H9 (cell line): ENCODE measurements around the gene SHISA8. TPM values are rescaled to one million over a fixed set of nuclear protein-coding genes. Genes with fewer than 3 reads are reported as not detected.

Source experiments
- DNase-seq: peaks from one replicate; pipeline ENCODE4 v3.0.0-alpha.2; 2017
- H2AFZ ChIP-seq: one replicate; pipeline ENCODE4 v1.6.1; 2013; ENCODE audit warnings: mild to moderate bottlenecking, low read length, control low read depth, moderate library complexity
- H2AK5ac ChIP-seq: 2 replicates; pipeline ENCODE4 v1.6.1; 2013; ENCODE audit warnings: low read length, control low read depth, mixed read lengths; ENCODE audit not compliant: insufficient read length
- H2BK120ac ChIP-seq: one replicate; pipeline ENCODE4 v1.6.1; 2013; ENCODE audit warnings: low read depth, mild to moderate bottlenecking, low read length, control low read depth, inconsistent platforms; ENCODE audit not compliant: poor library complexity, severe bottlenecking
- H2BK12ac ChIP-seq: 2 replicates; pipeline ENCODE4 v1.6.1; 2013; ENCODE audit warnings: low read length, control low read depth, mixed read lengths, low read depth; ENCODE audit not compliant: insufficient read length
- H2BK15ac ChIP-seq: 2 replicates; pipeline ENCODE4 v1.6.1; 2013; ENCODE audit warnings: low read depth, low read length, control low read depth
- H2BK20ac ChIP-seq: one replicate; pipeline ENCODE4 v1.6.1; 2013; ENCODE audit warnings: low read depth, mild to moderate bottlenecking, low read length, control low read depth, inconsistent platforms; ENCODE audit not compliant: poor library complexity, severe bottlenecking
- H2BK5ac ChIP-seq: 2 replicates; pipeline ENCODE4 v1.6.1; 2013; ENCODE audit warnings: low read length, control low read depth, mixed read lengths; ENCODE audit not compliant: insufficient read length
- H3K14ac ChIP-seq: 2 replicates; pipeline ENCODE4 v1.6.1; 2013; ENCODE audit warnings: low read length, control low read depth; ENCODE audit not compliant: insufficient read depth
- H3K18ac ChIP-seq: 2 replicates; pipeline ENCODE4 v1.6.1; 2013; ENCODE audit warnings: low read depth, mild to moderate bottlenecking, mixed read lengths, low read length, control low read depth; ENCODE audit not compliant: insufficient read length
- H3K23ac ChIP-seq: 2 replicates; pipeline ENCODE4 v1.6.1; 2013; ENCODE audit warnings: low read length, control low read depth, mixed read lengths, low read depth; ENCODE audit not compliant: insufficient read length
- H3K23me2 ChIP-seq: 2 replicates; pipeline ENCODE4 v1.6.1; 2013; ENCODE audit warnings: low read depth, mild to moderate bottlenecking, mixed read lengths, low read length, control low read depth; ENCODE audit not compliant: insufficient read length, poor library complexity, severe bottlenecking
- H3K27ac ChIP-seq: 2 replicates; pipeline ENCODE4 v1.5.1; 2013; ENCODE audit warnings: low read length, control low read depth, mixed read lengths, low read depth; ENCODE audit not compliant: insufficient read length
- H3K27me3 ChIP-seq: 2 replicates; pipeline ENCODE4 v1.6.1; 2013; ENCODE audit warnings: low read length, control low read depth, inconsistent platforms; ENCODE audit not compliant: insufficient read depth
- H3K4ac ChIP-seq: 2 replicates; pipeline ENCODE4 v1.6.1; 2013; ENCODE audit warnings: low read depth, mild to moderate bottlenecking, control low read depth, inconsistent platforms, low read length, moderate library complexity
- H3K4me1 ChIP-seq: 2 replicates; pipeline ENCODE4 v1.6.1; 2013; ENCODE audit warnings: low read length, control low read depth, inconsistent platforms; ENCODE audit not compliant: insufficient read depth
- H3K4me2 ChIP-seq: 2 replicates; pipeline ENCODE4 v1.6.1; 2013; ENCODE audit warnings: low read length, control low read depth, mixed read lengths; ENCODE audit not compliant: insufficient read length, insufficient read depth
- H3K56ac ChIP-seq: 2 replicates; pipeline ENCODE4 v1.6.1; 2013; ENCODE audit warnings: low read depth, mild to moderate bottlenecking, mixed read lengths, low read length, control low read depth; ENCODE audit not compliant: insufficient read length
- H3K79me1 ChIP-seq: 2 replicates; pipeline ENCODE4 v1.6.1; 2013; ENCODE audit warnings: low read depth, mild to moderate bottlenecking, moderate library complexity, low read length, control low read depth, inconsistent platforms; ENCODE audit not compliant: insufficient read depth, poor library complexity, severe bottlenecking
- H3K79me2 ChIP-seq: 2 replicates; pipeline ENCODE4 v1.6.1; 2013; ENCODE audit warnings: low read length, control low read depth, inconsistent platforms; ENCODE audit not compliant: insufficient read depth
- H3K9ac ChIP-seq: 2 replicates; pipeline ENCODE4 v1.6.1; 2013; ENCODE audit warnings: low read length, control low read depth, mixed read lengths; ENCODE audit not compliant: insufficient read length; ENCODE audit errors: extremely low read depth
- H3K9me3 ChIP-seq: one replicate; pipeline ENCODE4 v1.6.1; 2013; ENCODE audit warnings: low read depth, low read length, inconsistent platforms; ENCODE audit not compliant: control insufficient read depth
- H3T11ph ChIP-seq: one replicate; pipeline ENCODE4 v1.6.1; 2013; ENCODE audit warnings: mild to moderate bottlenecking, low read length, control low read depth, inconsistent platforms
- H4K20me1 ChIP-seq: one replicate; pipeline ENCODE4 v1.6.1; 2013; ENCODE audit not compliant: control insufficient read depth, insufficient read length, insufficient read depth
- H4K5ac ChIP-seq: 2 replicates; pipeline ENCODE4 v1.6.1; 2013; ENCODE audit warnings: low read depth, mild to moderate bottlenecking, mixed read lengths, low read length, control low read depth; ENCODE audit not compliant: insufficient read length
- H4K8ac ChIP-seq: replicated peaks from 2 replicates; pipeline ENCODE4 v1.6.1; 2013; ENCODE audit warnings: low read length, control low read depth, mixed read lengths, low read depth; ENCODE audit not compliant: insufficient read length
- H4K91ac ChIP-seq: 2 replicates; pipeline ENCODE4 v1.6.1; 2013; ENCODE audit warnings: low read depth, mild to moderate bottlenecking, moderate library complexity, mixed read lengths, low read length, control low read depth; ENCODE audit not compliant: insufficient read length
- H3K27ac Mint-ChIP-seq, 3 experiments: 2 replicates in 2 of 3; 3 replicates in 1 of 3; pipeline ENCODE4 v1.8.0; 2020 to 2021; ENCODE audit warnings: mixed read lengths in 3 of 3, mild to moderate bottlenecking in 1 of 3, moderate library complexity in 1 of 3
- H3K27me3 Mint-ChIP-seq: 2 replicates; pipeline ENCODE4 v1.8.0; 2021; ENCODE audit warnings: low read depth, mild to moderate bottlenecking, moderate library complexity, mixed read lengths
- H3K36me3 Mint-ChIP-seq, 3 experiments: 2 replicates in 2 of 3; 3 replicates in 1 of 3; pipeline ENCODE4 v1.8.0; 2020 to 2021; ENCODE audit warnings: low read depth in 3 of 3, mixed read lengths in 3 of 3; ENCODE audit not compliant: insufficient read depth in 1 of 3
- H3K4me1 Mint-ChIP-seq, 2 experiments: 2 replicates each; pipeline ENCODE4 v1.8.0; 2020; ENCODE audit warnings: mixed read lengths in 2 of 2
- H3K4me3 Mint-ChIP-seq, 2 experiments: 2 replicates in 1 of 2; 3 replicates in 1 of 2; pipeline ENCODE4 v1.8.0; 2020 to 2021; ENCODE audit warnings: mild to moderate bottlenecking in 2 of 2, mixed read lengths in 2 of 2, moderate library complexity in 1 of 2
- H3K9me3 Mint-ChIP-seq, 2 experiments: 2 replicates in 1 of 2; 3 replicates in 1 of 2; pipeline ENCODE4 v1.8.0; 2020; ENCODE audit warnings: mild to moderate bottlenecking in 2 of 2, mixed read lengths in 2 of 2, moderate library complexity in 1 of 2
- WGBS: extraction: QIAGEN DNeasy Blood & Tissue Kit; methylation state at CpG from one replicate; pipeline ENCODE4 v1.1.7; 2013; ENCODE audit warnings: missing lambda C conversion rate, low lambda C conversion rate, mixed read lengths; ENCODE audit not compliant: insufficient read length; ENCODE audit errors: extremely low coverage; 5-methylcytosine and 5-hydroxymethylcytosine counted together
- total RNA-seq: library from RNA; stranded (reverse); gene quantifications from 2 replicates; pipeline ENCODE4 v1.2.1, GENCODE V29; 2021
- TF ChIP-seq, protein P1 (sequence below): fragments of 200-600 bp; sonication (generic); conservative IDR thresholded peaks from 3 replicates; pipeline ENCODE4 v1.8.0; 2021; ENCODE audit warnings: antibody characterized with exemption, mild to moderate bottlenecking

SHISA8 gene
- total RNA-seq, 1 experiment from 2014 or later: 1.4 TPM

DNA sequence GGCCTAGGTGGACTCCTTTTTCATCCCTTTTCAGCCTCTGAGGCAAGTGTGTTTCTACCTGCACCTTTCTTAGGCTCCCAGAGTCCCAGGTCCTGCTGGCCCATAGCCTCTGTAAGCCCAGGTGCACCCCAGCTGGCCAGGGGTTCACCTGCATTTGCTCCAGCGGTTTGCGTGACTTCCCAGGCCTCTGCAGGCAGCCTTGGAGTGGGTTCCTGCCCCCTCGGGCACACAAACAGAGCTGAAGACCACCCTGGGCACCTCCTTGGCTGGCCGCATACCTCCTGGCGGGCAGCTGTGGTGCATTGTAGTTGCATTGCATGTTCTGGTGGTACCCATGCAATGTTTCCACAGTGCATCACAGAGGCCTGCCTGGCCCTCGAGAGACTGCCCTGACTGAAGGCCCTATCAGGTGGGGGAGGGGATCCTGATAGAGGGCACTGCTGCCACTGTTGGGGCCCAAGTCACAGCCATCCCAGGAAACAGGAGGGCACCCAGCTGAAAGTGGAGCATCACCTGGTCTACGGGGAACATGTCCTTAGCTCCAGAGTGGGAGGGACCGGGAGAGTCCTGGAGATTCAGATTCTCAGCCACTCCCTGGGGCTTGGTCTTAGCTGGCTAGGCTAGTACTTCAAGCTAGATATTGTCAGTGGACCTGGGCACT lies 14.1 kb downstream of the SHISA8 start:
- Histone ChIP-seq H3K9ac (no peak overlapping the region), H2BK15ac (no peak overlapping the region)
- WGBS: no CpG with 5 or more reads among the region's 8 CpGs

More for the DNA sequence above, 14.1 kb downstream of the SHISA8 start:
- H3K23ac ChIP-seq: no peak overlapping the region
- no peaks in the 10 kb centered on the region for H3K79me2 ChIP-seq
- no peaks in the 10 kb centered on the region for H3K9me3 Mint-ChIP-seq
- TF ChIP-seq, protein P1, sequence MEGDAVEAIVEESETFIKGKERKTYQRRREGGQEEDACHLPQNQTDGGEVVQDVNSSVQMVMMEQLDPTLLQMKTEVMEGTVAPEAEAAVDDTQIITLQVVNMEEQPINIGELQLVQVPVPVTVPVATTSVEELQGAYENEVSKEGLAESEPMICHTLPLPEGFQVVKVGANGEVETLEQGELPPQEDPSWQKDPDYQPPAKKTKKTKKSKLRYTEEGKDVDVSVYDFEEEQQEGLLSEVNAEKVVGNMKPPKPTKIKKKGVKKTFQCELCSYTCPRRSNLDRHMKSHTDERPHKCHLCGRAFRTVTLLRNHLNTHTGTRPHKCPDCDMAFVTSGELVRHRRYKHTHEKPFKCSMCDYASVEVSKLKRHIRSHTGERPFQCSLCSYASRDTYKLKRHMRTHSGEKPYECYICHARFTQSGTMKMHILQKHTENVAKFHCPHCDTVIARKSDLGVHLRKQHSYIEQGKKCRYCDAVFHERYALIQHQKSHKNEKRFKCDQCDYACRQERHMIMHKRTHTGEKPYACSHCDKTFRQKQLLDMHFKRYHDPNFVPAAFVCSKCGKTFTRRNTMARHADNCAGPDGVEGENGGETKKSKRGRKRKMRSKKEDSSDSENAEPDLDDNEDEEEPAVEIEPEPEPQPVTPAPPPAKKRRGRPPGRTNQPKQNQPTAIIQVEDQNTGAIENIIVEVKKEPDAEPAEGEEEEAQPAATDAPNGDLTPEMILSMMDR: no peak
- no peaks in the 10 kb centered on the region for H4K20me1 ChIP-seq
- no peak overlapping the region for H2BK5ac ChIP-seq
- H3K4me1 Mint-ChIP-seq: no peaks in the 10 kb centered on the region
- H3K4ac ChIP-seq: no peak overlapping the region
- no peak overlapping the region for H3K14ac ChIP-seq
- H2BK20ac ChIP-seq: no peak overlapping the region
- no peak overlapping the region for H2BK120ac ChIP-seq
- no peaks in the 10 kb centered on the region for H3K23me2 ChIP-seq
- H4K8ac ChIP-seq: no peak overlapping the region
- peaks cover 39 to 87% (median 78%) of the 10 kb centered on the region in 3 experiments; a peak in 6 of 7 replicates for H3K36me3 Mint-ChIP-seq
- H3K4me1 ChIP-seq: no peaks in the 10 kb centered on the region
- DNase-seq: no peak
- H2BK12ac ChIP-seq: no peak overlapping the region
- no peak overlapping the region for H3K27ac ChIP-seq
- no peak overlapping the region for H2AFZ ChIP-seq
- no peak overlapping the region for H3K27ac Mint-ChIP-seq
- H3K27me3 ChIP-seq: no peaks in the 10 kb centered on the region
- H3T11ph ChIP-seq: no peak overlapping the region
- H3K18ac ChIP-seq: no peak overlapping the region
- no peak overlapping the region for H2AK5ac ChIP-seq
- no peak overlapping the region for H4K5ac ChIP-seq
- H3K56ac ChIP-seq: no peak overlapping the region
- no peaks in the 10 kb centered on the region for H3K27me3 Mint-ChIP-seq
- no peak overlapping the region for H4K91ac ChIP-seq
- no peak overlapping the region for H3K4me3 Mint-ChIP-seq
- no peaks in the 10 kb centered on the region for H3K9me3 ChIP-seq
- no peak overlapping the region for H3K4me2 ChIP-seq
- H3K79me1 ChIP-seq: no peaks in the 10 kb centered on the region
